UCSD-AML1 (cell line): Measurements from ENCODE around the gene PEX14.

Experiments
- DNase-seq: peaks from one replicate; lab custom pipeline; 2025; ENCODE audit not compliant: unreplicated experiment; lab: John Stamatoyannopoulos, UW

PEX14 gene

GRCh38 chr1:10540277-10541005, 65.7 kb downstream of the PEX14 start:
- DNase-seq: no peak

GRCh38 chr1:10541286-10541685, 66.5 kb downstream of the PEX14 start:
- DNase-seq: no peak

- DNase-seq: no peak
These were observed 69.5 kb downstream of the PEX14 start for GRCh38 chr1:10544239-10544638.

- DNase-seq: no peak
These were observed 72.1 kb downstream of the PEX14 start for GRCh38 chr1:10546896-10547295.

GRCh38 chr1:10549904-10550664, 75.3 kb downstream of the PEX14 start:
- DNase-seq: no peak

GRCh38 chr1:10553118-10553517, 78.4 kb downstream of the PEX14 start:
- no peak for DNase-seq

DNA sequence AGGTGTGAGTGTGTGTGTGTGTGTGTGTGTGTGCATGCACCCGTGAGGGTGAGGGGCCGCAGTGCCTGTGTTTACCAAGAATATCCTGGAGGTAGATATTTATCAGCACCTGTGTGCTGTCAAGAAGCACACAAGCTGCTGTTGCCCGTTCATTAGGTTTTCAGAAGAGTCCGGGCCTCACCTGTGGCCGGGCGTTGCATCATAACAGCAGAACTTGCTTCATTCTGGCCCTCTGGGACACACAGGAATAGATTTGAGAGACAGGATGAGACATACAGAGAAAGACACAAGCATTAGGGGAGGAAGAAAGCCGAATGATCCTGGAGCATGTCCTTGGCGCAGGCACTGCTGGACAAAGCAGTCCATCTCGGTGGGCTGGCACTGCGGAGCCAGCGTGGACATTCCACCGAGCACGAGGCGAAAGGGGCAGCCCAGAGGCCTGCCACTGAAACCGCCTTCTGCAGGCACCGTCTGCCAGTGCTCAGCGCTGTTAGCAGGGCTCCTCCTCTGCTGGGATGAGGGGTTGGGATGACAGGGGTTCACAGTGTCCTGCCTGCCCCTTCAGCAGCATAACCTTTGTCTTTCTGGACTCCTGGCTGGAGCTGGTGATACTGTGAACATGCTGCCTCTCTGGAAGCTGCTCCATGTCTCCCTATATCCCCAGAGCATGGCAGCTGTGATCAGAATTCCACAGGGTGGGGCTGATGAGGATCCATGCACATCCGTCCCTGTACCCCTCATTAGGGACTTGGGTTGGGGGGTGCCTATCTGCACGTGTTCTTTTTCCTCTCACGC, 81.1 kb downstream of the PEX14 start:
- DNase-seq: no peak

- DNase-seq: no peak
These were observed 81.8 kb downstream of the PEX14 start for GRCh38 chr1:10556430-10557005.

DNA sequence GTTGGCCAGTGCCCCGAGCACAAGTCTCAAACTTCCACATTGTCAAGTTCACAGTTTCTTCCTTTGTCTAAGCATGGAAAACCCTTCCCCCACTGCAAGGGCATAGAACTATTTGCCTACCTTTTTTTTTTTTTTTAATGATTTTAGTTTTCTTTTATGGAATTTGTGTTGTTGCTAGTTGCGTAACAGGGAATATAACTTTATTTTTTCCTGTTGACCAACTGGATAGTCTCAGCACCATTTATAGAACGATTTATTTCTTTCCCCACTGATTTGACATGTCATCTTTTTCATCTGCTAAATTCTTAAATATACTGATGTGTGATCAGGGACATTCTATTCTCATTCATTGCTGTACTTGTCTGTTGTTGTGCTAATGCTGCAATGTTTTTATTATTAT, 83.0 kb downstream of the PEX14 start:
- no peak for DNase-seq

DNA sequence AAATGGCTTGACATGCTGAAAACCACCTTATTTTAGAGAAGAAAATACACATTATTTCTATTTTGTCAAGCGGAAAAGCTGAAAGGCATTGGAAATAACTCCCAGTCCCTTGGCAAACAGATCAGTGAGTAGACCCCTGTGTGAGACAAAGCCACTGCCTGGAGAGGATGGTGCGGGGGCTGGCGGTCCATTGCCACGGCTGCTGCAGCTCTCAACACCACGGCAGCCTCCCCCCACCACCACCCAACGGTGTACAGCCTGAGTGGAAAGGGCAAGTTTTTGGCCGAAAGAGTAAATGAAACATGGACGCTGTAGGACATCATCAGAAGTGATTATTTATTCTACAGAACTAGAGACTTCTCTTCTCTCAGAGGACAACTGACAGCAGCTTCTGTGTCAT, 84.6 kb downstream of the PEX14 start:
- no peak for DNase-seq

- DNase-seq: no peak
These were observed 86.7 kb downstream of the PEX14 start for GRCh38 chr1:10561497-10561896.

- DNase-seq: no peak
These were observed 87.2 kb downstream of the PEX14 start for GRCh38 chr1:10561955-10562354.

DNA sequence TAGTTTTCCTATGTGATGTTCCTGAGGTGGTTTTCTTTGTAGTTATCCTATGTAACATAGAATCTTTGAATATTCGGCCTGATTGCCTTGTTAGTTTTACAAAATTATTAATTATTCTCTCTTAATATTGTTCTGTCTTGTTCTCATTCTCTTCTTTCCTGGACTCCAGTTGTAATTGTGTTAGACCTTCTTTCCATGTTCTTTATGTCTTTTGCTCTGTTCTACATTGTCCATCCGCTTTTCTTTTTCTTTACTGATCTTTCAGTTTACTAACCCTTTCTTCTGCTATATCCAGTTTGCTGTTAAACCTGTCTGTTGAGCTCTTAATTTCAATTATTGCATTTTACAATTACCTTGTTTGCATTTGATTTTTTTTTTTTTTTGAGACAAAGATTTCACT, 89.3 kb downstream of the PEX14 start:
- no peak for DNase-seq

- no peak for DNase-seq
These were observed 94.8 kb downstream of the PEX14 start for GRCh38 chr1:10569531-10569930.

GRCh38 chr1:10575616-10576015, 100.9 kb downstream of the PEX14 start:
- DNase-seq: no peak

- DNase-seq: no peak
These were observed 103.3 kb downstream of the PEX14 start for GRCh38 chr1:10578070-10578469.

GRCh38 chr1:10583641-10584040, 108.9 kb downstream of the PEX14 start:
- no peak for DNase-seq

DNA sequence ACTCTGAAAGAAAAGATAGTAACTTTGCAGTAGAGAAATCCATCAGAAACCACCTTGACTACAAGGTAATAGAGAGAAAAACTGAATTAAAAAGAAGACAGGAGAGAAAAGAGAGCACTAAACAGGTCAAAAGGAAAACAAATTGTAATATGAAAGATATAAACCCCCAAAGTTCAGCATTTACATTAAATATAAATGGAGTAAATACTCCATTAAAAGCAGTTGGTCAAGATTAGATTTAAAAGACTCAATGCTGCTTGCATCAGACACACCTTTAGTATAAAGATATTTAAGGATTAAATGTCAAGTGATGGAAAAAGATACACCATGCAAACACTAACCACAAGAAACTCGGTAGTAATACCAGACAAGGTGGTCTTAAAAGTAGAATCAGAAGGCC, 110.5 kb downstream of the PEX14 start:
- DNase-seq: no peak

GRCh38 chr1:10586125-10586524, 111.4 kb downstream of the PEX14 start:
- no peak for DNase-seq

DNA sequence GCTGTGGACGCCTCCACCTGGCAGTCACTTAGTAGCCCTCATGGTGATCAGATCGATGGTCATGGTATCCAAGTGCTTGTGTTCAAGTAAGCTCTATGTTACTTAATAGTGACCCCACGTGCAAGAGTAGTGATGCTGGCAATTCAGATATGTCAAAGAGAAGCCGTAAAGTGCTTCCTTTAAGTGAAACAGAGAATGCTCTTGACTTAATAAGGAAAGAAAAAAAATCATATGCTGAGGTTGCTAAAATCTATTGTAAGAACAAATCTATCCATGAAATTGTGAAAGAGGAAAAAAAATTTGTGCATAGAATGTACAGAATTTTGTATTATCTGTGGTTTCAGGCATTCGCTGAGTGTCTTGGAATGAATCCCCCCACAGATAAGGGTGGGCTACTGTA, 113.9 kb downstream of the PEX14 start:
- no peak for DNase-seq

DNA sequence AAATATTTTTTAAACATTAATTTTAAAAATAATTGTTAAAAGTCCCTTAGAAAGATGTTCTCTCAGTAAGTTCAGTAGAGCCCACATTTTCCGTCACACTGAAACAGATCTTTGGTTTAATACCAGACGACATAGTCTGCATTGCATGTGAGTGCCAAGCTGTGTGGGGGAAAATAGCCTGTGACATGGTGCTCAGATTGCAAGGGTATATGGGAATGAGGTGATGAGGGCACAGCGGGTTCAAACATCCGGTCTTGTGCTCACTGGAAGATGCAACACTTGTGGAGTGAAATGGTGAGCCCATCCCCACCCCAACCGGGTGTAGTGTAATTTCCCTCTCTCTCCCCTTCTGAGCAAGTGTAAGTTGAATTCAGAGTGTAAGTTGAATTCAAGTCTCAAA, 114.3 kb downstream of the PEX14 start:
- DNase-seq: no peak
